Lung (tissue), 12 donors: ENCODE data around the gene COG5. TPM values are rescaled to one million over a fixed set of nuclear protein-coding genes. Genes with fewer than 3 reads are reported as not detected.

ENCODE experiments used
- ATAC-seq: fragments of 200-7000 bp; cut with Tn5 transposase; one replicate; pipeline ENCODE4 v1.9.1; 2020; ENCODE audit warnings: moderate number of reproducible peaks; ENCODE audit not compliant: insufficient read depth, low FRiP score
- DNase-seq, 3 donors: peaks; one replicate each; pipeline ENCODE4 v3.0.0-alpha.2; 2013 to 2017
- H3K27ac ChIP-seq, 2 donors: one replicate each; pipeline ENCODE4 v1.5.1; 2013; ENCODE audit warnings: mild to moderate bottlenecking in 2 of 2, moderate library complexity in 2 of 2, control low read depth in 1 of 2, inconsistent platforms in 1 of 2, low read depth in 1 of 2, low read length in 1 of 2
- H3K27me3 ChIP-seq, 3 donors: one replicate each; pipeline ENCODE4 v1.5.1; 2013; ENCODE audit warnings: low read length in 2 of 3; ENCODE audit not compliant: control insufficient read depth in 3 of 3, insufficient read depth in 3 of 3
- H3K36me3 ChIP-seq, 4 donors: one replicate each; pipeline ENCODE4 v1.5.1; 2013; ENCODE audit warnings: low read length in 4 of 4, mild to moderate bottlenecking in 1 of 4, moderate library complexity in 1 of 4; ENCODE audit not compliant: control insufficient read depth in 4 of 4, insufficient read depth in 4 of 4
- H3K4me1 ChIP-seq, 5 donors: one replicate each; pipeline ENCODE4 v1.5.1; 2013; ENCODE audit warnings: low read length in 5 of 5, mild to moderate bottlenecking in 2 of 5, moderate library complexity in 1 of 5; ENCODE audit not compliant: control insufficient read depth in 5 of 5, insufficient read depth in 5 of 5
- H3K4me3 ChIP-seq: one replicate; pipeline ENCODE4 v1.5.1; 2013; ENCODE audit warnings: mild to moderate bottlenecking, control low read depth, moderate library complexity
- H3K9ac ChIP-seq, 2 donors: one replicate each; pipeline ENCODE4 v1.5.1; 2013; ENCODE audit warnings: low read length in 2 of 2, control low read depth in 1 of 2; ENCODE audit not compliant: insufficient read depth in 1 of 2
- H3K9me3 ChIP-seq, 4 donors: one replicate each; pipeline ENCODE4 v1.5.1; 2013; ENCODE audit warnings: low read length in 3 of 4, mild to moderate bottlenecking in 1 of 4, moderate library complexity in 1 of 4; ENCODE audit not compliant: control insufficient read depth in 4 of 4, insufficient read depth in 3 of 4
- CTCF ChIP-seq: IDR thresholded peaks from 2 replicates; pipeline ENCODE4 v1.5.1; 2012; ENCODE audit warnings: mild to moderate bottlenecking; ENCODE audit errors: control extremely low read depth, extremely low read depth
- WGBS, 2 donors: extraction: QIAGEN DNeasy Blood & Tissue Kit; methylation state at CpG; one replicate each; pipeline ENCODE4 v1.1.7; 2013; 5-methylcytosine and 5-hydroxymethylcytosine counted together
- polyA plus RNA-seq, 2 donors: library from polyadenylated mRNA; stranded (reverse); fragments of 200-250 nt; gene quantifications; one replicate each; pipeline ENCODE4 v1.2.1, GENCODE V29; 2013
- total RNA-seq, 2 donors: library from RNA; depleted of rRNA in 1 of 2; stranded (reverse); fragments of >200 nt in 1 of 2; gene quantifications; one replicate each; pipeline ENCODE4 v1.2.1, GENCODE V29; 2014 to 2021
- donor health status: control.
- donor health status: control.
- donor health status: Bipolar disorder and iron deficiency.
- donor health status: healthy.
- donor health status: DM: yes; HTN: yes; CAD: no.

The COG5 gene
- total and polyA plus RNA-seq, 4 donors: 5.6 to 101 (median 27.2) TPM

- no peak overlapping the region for H3K9ac ChIP-seq
- H3K9me3 ChIP-seq: peaks cover 0 to 2% (median 0%) of the 10 kb centered on the region in 4 donors
- DNase-seq (no peak), ATAC-seq (no peak)
- no peaks in the 10 kb centered on the region for H3K27me3 ChIP-seq
- no peaks in the 10 kb centered on the region for H3K36me3 ChIP-seq
- no peak for TF ChIP-seq CTCF
- no peak overlapping the region for H3K4me3 ChIP-seq
- peaks cover 0 to 9% (median 0%) of the 10 kb centered on the region in 5 donors for H3K4me1 ChIP-seq
- H3K27ac ChIP-seq: no peak overlapping the region
- 94 to 97% methylated on average over 5 of the region's 5 CpGs for WGBS, 2 donors
Measured at GRCh38 chr7:107439025-107439424, 124.7 kb downstream of the COG5 start.

- Histone ChIP-seq H3K4me1 (peaks cover 0 to 3% (median 0%) of the 10 kb centered on the region in 5 donors), H3K9ac (no peak overlapping the region), H3K9me3 (no peaks in the 10 kb centered on the region), H3K27me3 (no peaks in the 10 kb centered on the region), H3K27ac (no peak overlapping the region), H3K4me3 (no peak overlapping the region), H3K36me3 (peaks cover 0 to 3% (median 0%) of the 10 kb centered on the region in 4 donors)
- TF ChIP-seq CTCF: no peak
- no peak for DNase-seq
- 96 to 100% methylated on average over 1 of the region's 1 CpG for WGBS, 2 donors
- ATAC-seq: no peak
Measured at GRCh38 chr7:107435749-107436148, 128.0 kb downstream of the COG5 start.

GRCh38 chr7:107432261-107432660 lies 131.5 kb downstream of the COG5 start:
- Histone ChIP-seq H3K9ac (no peak overlapping the region), H3K9me3 (no peaks in the 10 kb centered on the region), H3K36me3 (peaks cover 0 to 3% (median 0%) of the 10 kb centered on the region in 4 donors), H3K27me3 (no peaks in the 10 kb centered on the region), H3K4me3 (no peak overlapping the region), H3K27ac (no peak overlapping the region), H3K4me1 (no peaks in the 10 kb centered on the region)
- no peak for TF ChIP-seq CTCF
- 78 to 91% methylated on average over 1 of the region's 1 CpG for WGBS, 2 donors
- DNase-seq (no peak), ATAC-seq (no peak)

- no peak for TF ChIP-seq CTCF
- Histone ChIP-seq H3K4me3 (no peak overlapping the region), H3K27ac (no peak overlapping the region), H3K4me1 (no peaks in the 10 kb centered on the region), H3K27me3 (no peaks in the 10 kb centered on the region), H3K9me3 (no peaks in the 10 kb centered on the region), H3K36me3 (peaks cover 0 to 5% (median 0%) of the 10 kb centered on the region in 4 donors), H3K9ac (no peak overlapping the region)
- DNase-seq (no peak), ATAC-seq (no peak)
Measured at GRCh38 chr7:107430057-107430456, 133.7 kb downstream of the COG5 start.
